Loucy (cell line): ENCODE measurements around the gene TRAPPC2L.

Experiments
- H2AFZ ChIP-seq: fragments of 200-600 bp; sonication (generic); 2 replicates; pipeline ENCODE4 v1.6.0; 2016; ENCODE audit warnings: antibody characterized with exemption, mild to moderate bottlenecking, low read length, moderate library complexity
- H3F3A ChIP-seq: fragments of 200-600 bp; 2 replicates; pipeline ENCODE4 v1.6.0; 2016; ENCODE audit warnings: antibody characterized with exemption, low read depth, mild to moderate bottlenecking
- H3K27me3 ChIP-seq: fragments of 200-600 bp; sonication (generic); 2 replicates; pipeline ENCODE4 v1.6.1; 2014; ENCODE audit warnings: low read length, mild to moderate bottlenecking; ENCODE audit not compliant: insufficient read depth, poor library complexity, severe bottlenecking
- H3K36me3 ChIP-seq: fragments of 200-600 bp; sonication (generic); 2 replicates; pipeline ENCODE4 v1.6.1; 2016; ENCODE audit warnings: low read length; ENCODE audit not compliant: insufficient read depth
- H3K4me1 ChIP-seq: fragments of 200-600 bp; sonication (generic); 2 replicates; pipeline ENCODE4 v1.5.1; 2014; ENCODE audit warnings: low read length, mild to moderate bottlenecking; ENCODE audit not compliant: insufficient read depth, poor library complexity, severe bottlenecking
- H3K4me2 ChIP-seq: fragments of 200-600 bp; sonication (generic); 2 replicates; pipeline ENCODE4 v1.6.0; 2014; ENCODE audit warnings: antibody characterized with exemption, low read length, low read depth, mild to moderate bottlenecking; ENCODE audit not compliant: poor library complexity, severe bottlenecking
- H3K4me3 ChIP-seq: fragments of 200-600 bp; sonication (generic); 2 replicates; pipeline ENCODE4 v1.5.1; 2014; ENCODE audit warnings: low read length, mild to moderate bottlenecking, mixed read lengths; ENCODE audit not compliant: poor library complexity, severe bottlenecking
- H3K79me2 ChIP-seq: fragments of 200-600 bp; sonication (generic); 2 replicates; pipeline ENCODE4 v1.6.1; 2014; ENCODE audit warnings: low read length; ENCODE audit not compliant: insufficient read depth
- H3K9ac ChIP-seq: fragments of 200-600 bp; sonication (generic); 2 replicates; pipeline ENCODE4 v1.6.0; 2014; ENCODE audit warnings: mild to moderate bottlenecking, low read depth, low read length, moderate library complexity; ENCODE audit not compliant: poor library complexity, severe bottlenecking
- H3K9me2 ChIP-seq: fragments of 200-600 bp; sonication (generic); replicated peaks from 2 replicates; pipeline ENCODE4 v1.6.1; 2016; ENCODE audit warnings: low read depth, low read length, mixed read lengths
- H3K9me3 ChIP-seq: fragments of 200-600 bp; sonication (generic); 2 replicates; pipeline ENCODE4 v1.6.1; 2014; ENCODE audit warnings: mild to moderate bottlenecking, antibody characterized with exemption, low read length, low read depth; ENCODE audit not compliant: insufficient read depth
- H4K20me1 ChIP-seq: fragments of 200-600 bp; sonication (generic); 2 replicates; pipeline ENCODE4 v1.6.0; 2014; ENCODE audit warnings: antibody characterized with exemption, low read length, mild to moderate bottlenecking; ENCODE audit not compliant: insufficient read depth, poor library complexity, severe bottlenecking
- EZH2phosphoT487 ChIP-seq: fragments of 200-600 bp; IDR thresholded peaks from 2 replicates; pipeline ENCODE4 v1.6.1; 2018; ENCODE audit warnings: antibody characterized with exemption, mild to moderate bottlenecking, moderate library complexity, borderline replicate concordance
- TF ChIP-seq, protein P1 (sequence below): fragments of 200-600 bp; sonication (generic); conservative IDR thresholded peaks from 2 replicates; pipeline ENCODE4 v1.5.1; 2014; ENCODE audit warnings: mild to moderate bottlenecking, antibody characterized with exemption, low read length

The TRAPPC2L gene

DNA sequence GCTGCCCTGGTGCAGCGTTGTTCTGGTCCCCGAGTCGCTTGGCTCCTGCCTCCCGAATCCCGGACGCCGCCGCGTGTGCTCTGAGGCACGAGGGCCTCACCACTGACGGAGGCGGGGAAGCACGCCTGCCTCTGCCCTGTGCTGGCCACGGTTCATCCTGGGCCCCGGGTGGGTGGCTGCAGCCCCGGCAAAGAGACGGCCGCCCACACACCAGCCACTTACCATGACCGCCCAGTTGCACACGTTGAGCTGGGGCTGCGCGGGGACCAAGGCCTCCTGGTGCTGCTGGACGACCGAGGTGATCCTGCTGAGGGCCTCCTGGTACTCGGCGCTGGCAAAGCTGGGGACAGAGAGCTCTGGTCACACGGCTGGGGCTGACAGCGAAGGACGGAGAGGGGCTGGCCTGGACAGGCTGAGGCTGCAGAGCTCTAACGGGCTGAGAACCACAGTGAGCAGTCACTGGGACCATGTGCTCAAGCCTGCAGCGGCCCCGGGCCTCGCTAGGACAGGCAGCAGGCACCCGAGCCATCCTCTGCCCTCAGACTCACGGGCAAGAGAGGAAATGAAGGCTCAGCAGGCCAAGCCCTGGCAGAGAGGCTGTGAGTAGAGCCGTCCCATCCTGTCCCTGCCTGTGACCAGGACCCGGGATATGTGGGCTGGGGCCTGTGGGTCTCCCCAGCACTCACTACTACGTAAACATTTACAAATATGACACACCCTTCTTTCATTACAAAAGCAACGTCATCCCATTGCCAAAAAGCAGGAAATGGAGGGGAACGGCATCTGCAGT lies 38.9 kb upstream of the TRAPPC2L start:
- H3K79me2 ChIP-seq = no peaks in the 10 kb centered on the region
- no peak overlapping the region for H3K4me3 ChIP-seq
- TF ChIP-seq EZH2phosphoT487 = no peak
- TF ChIP-seq, protein P1, sequence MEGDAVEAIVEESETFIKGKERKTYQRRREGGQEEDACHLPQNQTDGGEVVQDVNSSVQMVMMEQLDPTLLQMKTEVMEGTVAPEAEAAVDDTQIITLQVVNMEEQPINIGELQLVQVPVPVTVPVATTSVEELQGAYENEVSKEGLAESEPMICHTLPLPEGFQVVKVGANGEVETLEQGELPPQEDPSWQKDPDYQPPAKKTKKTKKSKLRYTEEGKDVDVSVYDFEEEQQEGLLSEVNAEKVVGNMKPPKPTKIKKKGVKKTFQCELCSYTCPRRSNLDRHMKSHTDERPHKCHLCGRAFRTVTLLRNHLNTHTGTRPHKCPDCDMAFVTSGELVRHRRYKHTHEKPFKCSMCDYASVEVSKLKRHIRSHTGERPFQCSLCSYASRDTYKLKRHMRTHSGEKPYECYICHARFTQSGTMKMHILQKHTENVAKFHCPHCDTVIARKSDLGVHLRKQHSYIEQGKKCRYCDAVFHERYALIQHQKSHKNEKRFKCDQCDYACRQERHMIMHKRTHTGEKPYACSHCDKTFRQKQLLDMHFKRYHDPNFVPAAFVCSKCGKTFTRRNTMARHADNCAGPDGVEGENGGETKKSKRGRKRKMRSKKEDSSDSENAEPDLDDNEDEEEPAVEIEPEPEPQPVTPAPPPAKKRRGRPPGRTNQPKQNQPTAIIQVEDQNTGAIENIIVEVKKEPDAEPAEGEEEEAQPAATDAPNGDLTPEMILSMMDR = no peak
- no peaks in the 10 kb centered on the region for H3K27me3 ChIP-seq
- no peaks in the 10 kb centered on the region for H3K36me3 ChIP-seq
- H3F3A ChIP-seq = no peaks in the 10 kb centered on the region
- H3K9ac ChIP-seq = no peak overlapping the region
- no peaks in the 10 kb centered on the region for H3K9me3 ChIP-seq
- no peak overlapping the region for H3K4me2 ChIP-seq
- no peaks in the 10 kb centered on the region for H4K20me1 ChIP-seq
- H2AFZ ChIP-seq = no peak overlapping the region
- no peaks in the 10 kb centered on the region for H3K4me1 ChIP-seq
- no peaks in the 10 kb centered on the region for H3K9me2 ChIP-seq

DNA sequence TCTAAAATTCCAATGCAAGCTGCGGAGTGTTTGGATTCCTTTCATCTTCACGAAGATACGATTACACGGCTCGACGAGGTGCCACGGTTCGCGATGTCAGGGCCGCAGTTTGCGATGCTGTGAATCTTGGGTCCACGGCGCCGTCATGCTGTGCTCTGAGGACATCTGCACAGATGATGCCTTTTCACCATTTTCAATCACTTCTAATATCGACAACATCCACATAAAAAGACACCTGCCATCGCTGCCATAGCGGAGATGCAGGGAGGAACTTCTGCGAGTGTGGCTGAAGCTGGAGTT lies 38.4 kb upstream of the TRAPPC2L start:
- Histone ChIP-seq H3K9me2 (no peaks in the 10 kb centered on the region), H2AFZ (no peak overlapping the region), H3K36me3 (no peaks in the 10 kb centered on the region), H3K4me3 (no peak overlapping the region), H3K4me2 (no peak overlapping the region), H4K20me1 (no peaks in the 10 kb centered on the region), H3K9ac (no peak overlapping the region), H3K27me3 (no peaks in the 10 kb centered on the region), H3K4me1 (no peaks in the 10 kb centered on the region), H3F3A (no peaks in the 10 kb centered on the region), H3K79me2 (no peaks in the 10 kb centered on the region), H3K9me3 (no peaks in the 10 kb centered on the region)
- TF ChIP-seq EZH2phosphoT487 = no peak
- TF ChIP-seq, protein P1 = no peak

DNA sequence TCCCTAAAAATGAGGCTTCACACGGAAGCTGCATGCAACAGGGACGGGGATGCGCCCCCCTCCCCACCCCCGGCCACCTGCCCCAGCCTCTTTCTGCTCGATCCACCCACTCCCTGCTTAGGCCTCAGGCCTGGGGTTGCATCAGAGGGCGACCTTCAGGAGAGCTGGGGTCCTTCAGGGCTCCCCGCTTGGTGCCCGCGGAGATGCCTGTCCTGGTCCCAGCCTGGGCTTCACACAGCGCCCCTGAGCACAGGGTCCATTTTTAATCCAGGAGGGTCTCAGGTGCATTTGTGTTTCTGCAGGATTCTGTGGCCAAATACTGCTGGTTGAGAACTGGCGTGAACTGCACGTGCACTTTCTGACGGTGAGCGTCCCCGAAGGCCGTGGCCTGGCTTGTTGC lies 37.8 kb upstream of the TRAPPC2L start:
- H3F3A ChIP-seq = no peaks in the 10 kb centered on the region
- H3K4me3 ChIP-seq = no peak overlapping the region
- H3K79me2 ChIP-seq = no peaks in the 10 kb centered on the region
- no peak overlapping the region for H3K4me2 ChIP-seq
- no peak overlapping the region for H2AFZ ChIP-seq
- H3K9me3 ChIP-seq = no peaks in the 10 kb centered on the region
- H3K9me2 ChIP-seq = no peaks in the 10 kb centered on the region
- no peaks in the 10 kb centered on the region for H3K36me3 ChIP-seq
- no peak overlapping the region for H3K9ac ChIP-seq
- TF ChIP-seq EZH2phosphoT487 = no peak
- TF ChIP-seq, protein P1 = no peak
- H4K20me1 ChIP-seq = no peaks in the 10 kb centered on the region
- H3K4me1 ChIP-seq = no peaks in the 10 kb centered on the region
- no peaks in the 10 kb centered on the region for H3K27me3 ChIP-seq
